NOMO-1 treated with DMSO at 0.1 percent for 48 hours (cell line): ENCODE measurements around the gene NDUFS7.
"Not testable (repeated sequence)": the region's sequence is repeated elsewhere in the genome, so short reads cannot be mapped to it uniquely, and the experiment has no call there.

Experiments
- DNase-seq: peaks from one replicate; lab custom pipeline; 2025; ENCODE audit not compliant: unreplicated experiment; lab: John Stamatoyannopoulos, UW

NDUFS7 gene

DNA sequence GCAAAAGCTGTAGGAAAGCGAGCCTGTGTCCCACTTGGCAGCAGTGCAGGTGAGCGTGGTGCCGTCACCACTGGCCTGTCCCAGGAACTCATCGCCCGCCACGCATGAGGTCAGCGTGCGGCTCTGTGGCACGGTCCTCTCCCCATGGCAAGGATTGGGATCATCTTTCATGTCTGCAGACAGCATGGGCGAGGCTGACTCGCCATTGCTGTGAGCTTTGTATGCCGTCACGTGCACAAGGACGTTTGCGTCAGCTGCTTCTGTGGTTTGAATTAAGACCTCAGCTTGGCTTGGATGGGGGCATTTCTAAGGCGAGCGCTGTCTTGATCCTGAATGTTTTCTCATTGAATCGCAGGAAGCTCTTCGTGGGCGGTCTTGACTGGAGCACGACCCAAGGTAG is 33.4 kb downstream of the NDUFS7 start:
- DNase-seq: no peak

DNA sequence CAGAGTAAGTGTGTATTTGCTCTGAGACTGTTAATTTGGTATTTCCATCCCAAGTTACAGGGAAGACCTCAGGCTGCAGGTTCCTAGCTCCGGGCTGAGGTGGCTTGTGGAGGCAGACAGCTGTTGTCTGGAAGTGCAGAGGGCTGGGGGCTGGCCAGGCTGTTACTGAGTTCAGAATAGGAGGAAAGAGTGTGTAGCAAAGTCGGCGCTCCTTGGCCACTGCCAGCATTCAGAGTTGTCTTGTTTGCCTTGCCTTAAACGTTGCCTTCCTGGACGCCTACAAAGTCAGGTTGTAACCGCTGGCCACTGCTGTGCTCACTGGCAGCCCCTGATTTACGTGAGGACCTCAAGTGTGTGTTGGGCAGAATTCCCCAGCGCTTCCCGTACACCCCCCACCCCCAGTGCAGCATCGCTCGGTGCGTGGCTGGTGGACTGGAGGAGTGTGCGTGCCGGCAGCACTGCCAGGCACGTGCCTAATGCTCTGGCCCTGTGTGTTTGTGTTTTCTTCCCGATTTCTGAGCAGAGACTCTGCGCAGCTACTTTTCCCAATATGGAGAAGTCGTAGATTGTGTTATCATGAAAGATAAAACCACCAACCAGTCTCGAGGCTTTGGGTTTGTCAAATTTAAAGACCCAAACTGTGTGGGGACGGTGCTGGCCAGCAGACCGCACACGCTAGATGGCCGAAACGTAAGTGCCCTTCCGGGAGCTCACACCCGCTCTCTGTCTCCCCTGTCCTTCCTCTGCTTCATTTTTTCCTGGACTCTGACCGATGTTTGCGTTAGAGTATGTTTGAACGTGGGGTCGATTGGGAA is 34.2 kb downstream of the NDUFS7 start:
- no peak for DNase-seq

GRCh38 chr19:1418496-1418775 is 34.7 kb downstream of the NDUFS7 start:
- no peak for DNase-seq

DNA sequence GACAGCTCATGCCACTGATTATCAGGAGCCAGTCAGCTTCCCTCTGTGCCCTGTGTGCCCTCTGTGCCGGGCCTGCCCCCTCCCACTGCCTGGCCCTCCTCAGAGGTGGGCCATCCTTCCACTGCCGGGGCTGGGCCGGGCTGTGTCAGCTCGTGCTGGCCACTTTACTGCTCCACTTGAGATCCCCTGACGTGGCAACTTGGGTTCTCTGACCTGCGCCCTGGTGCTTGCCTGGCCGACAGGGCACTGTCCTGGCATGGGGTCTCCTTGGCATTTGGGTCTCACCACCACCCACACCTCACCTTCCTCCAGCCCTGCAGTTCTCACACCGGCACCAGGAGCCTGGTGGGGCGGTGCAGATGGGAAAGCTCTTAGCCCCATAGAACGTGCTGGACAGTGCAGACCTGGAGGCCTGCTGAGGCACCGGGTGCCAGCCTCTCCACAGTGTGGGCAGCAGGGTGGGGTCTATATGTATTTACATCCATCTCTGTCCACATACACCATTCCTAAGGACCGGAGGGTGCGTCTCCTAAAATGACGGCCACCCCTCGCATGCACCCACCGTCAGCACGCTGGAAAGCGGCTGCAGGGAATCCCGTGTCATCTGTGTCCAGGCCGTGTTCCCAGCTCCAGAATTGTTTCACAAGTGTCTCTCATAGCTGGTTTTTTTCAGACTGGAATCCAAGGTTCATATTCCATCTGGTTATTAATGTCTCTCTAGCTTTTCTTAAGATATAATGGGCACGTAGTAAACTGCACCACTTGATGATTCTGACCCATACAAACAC is 35.4 kb downstream of the NDUFS7 start:
- no peak for DNase-seq

DNA sequence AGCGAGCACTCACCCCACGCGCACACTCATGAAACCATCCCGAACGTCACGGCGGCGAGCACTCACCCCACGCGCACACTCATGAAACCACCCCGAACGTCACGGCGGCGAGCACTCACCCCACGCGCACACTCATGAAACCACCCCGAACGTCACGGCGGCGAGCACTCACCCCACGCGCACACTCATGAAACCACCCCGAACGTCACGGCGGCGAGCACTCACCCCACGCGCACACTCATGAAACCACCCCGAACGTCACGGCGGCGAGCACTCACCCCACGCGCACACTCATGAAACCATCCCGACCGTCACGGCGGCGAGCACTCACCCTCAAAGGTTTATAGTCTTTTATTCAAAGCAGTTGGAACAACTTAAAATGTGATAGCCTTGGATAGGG is 36.4 kb downstream of the NDUFS7 start:
- DNase-seq: not testable (repeated sequence)

DNA sequence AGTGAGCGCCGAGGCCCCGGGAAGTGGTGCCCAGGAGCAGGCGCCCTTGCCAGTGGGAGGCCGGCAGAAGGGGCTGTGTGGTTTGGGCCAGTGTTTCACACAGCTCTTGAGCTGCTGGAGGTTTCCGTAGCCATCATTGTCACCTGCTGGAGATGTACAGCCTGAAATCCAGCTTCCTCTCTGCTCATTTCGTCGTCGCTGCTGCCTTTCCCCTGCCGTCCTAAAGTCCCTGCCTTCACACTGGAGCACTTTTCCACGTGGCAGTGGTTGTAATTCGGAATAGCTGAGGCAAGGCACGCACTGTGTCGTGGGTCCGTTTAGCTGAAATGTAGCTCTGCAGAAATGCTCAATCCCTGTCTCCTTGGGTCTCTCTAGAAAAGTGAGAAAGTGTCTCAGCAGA is 36.9 kb downstream of the NDUFS7 start:
- DNase-seq: no peak

- no peak for DNase-seq
Measured at GRCh38 chr19:1421218-1421957, 37.7 kb downstream of the NDUFS7 start.

DNA sequence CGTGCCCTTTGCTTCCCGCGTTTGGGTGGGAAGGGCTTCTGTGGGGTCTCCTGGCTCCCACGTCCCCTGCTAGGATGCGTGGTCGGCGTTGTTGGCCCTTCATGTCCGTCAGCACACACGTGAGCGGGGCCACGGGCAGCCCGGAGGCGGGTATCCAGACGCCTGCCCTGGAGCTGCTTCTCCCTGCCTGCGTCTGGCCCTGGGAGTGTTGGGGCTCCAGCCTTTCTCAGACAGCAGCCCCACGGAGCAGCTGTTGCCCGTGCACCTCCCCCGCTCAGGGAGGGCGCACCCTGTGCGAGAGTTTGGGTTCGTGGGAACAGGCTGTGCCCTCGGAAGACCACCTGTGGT is 38.2 kb downstream of the NDUFS7 start:
- DNase-seq: no peak

DNA sequence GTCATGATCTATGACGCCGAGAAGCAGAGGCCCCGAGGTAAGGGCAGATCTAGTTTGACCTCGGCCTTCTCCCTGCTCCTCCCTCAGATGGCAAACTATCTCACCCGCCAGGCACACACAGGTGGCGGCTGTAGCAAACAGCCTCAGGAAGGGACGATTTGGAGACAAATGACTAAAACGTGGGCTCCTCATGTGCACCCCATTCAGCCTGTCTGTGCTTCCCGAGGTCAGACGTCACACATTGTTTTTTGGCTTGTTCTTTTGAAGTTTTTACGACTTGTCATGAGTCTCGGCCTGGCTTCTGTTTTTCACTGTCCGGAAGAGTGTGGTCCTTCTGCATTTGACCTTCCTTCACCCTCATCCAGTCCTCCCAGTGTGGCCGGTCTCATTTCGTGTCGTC is 38.7 kb downstream of the NDUFS7 start:
- no peak for DNase-seq

- DNase-seq: no peak
Measured at GRCh38 chr19:1422943-1423342, 39.2 kb downstream of the NDUFS7 start.

- no peak for DNase-seq
Measured at GRCh38 chr19:1423436-1424191, 39.9 kb downstream of the NDUFS7 start.

- no peak for DNase-seq
Measured at GRCh38 chr19:1424192-1424955, 40.7 kb downstream of the NDUFS7 start.

GRCh38 chr19:1425102-1425837 is 41.6 kb downstream of the NDUFS7 start:
- no peak for DNase-seq

DNA sequence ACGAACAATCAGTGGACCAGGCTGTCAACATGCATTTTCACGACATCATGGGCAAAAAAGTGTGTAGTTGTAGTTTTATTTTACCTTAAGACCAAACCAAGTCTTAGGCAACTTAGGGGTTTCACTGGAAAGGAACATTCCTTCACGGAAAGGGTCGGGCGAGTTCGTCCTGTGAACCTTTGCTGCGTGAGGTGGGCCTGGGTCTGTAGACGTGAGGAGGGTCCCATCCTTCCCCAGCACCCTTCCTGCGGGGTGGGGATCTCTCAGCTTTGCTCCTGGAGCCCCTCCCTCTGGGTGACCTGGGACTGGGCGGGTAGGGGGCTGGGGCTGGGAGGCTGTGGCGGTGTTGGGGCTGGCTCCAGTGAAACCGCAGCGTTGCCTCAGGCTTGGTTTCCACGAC is 42.2 kb downstream of the NDUFS7 start:
- DNase-seq: no peak

DNA sequence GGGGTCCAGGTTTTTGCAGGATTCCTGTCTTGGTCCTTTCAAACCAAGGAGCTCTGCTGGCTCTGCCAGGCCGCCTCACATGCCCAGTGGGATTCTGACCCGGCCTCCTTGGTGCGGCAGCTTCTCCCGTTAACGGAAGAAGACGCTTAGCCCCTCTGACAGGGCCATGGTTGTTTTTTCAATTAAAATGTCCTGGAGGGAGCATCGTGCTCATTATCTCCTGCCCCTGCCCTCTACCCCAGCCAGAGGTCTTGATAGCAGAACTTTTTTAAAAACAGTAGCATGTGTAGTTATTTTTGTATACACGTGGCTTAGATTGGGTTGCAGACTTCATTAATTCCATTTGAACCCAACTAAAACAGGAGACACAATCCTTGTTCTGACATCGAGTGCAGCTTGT is 43.0 kb downstream of the NDUFS7 start:
- no peak for DNase-seq

DNA sequence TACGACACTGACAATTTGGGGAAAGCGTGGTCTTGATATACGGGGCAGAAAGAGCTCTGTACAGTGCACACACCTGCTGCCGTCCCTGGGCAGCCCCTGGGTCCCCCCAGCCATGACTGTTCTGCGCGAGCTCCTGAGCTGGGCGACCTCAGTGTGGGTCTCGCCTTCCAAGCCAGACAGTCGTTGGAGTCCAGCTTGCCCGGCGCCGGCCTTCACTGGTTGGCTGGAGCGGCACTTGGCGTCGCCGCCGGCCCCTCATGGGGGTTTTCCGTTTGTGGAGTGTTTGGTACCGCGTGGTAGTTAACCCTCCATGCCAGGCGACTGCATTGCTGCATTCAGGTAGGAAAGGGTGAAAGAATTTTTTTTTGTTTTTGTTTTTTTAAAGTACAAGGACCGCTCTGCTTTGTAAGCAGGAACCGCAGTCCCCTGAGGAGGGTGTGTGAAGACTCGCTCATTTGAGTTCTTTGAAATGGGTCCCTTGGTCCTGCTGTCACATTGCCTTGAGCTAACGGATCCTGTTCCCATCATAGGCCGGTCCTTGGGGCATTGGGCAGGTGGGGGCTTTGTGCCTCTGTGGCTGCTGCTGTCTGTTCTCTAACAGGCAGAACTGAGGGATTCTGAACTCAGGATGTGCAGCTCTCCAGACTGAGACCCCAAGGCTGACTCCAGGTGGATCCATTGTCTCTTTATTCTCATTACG is 43.7 kb downstream of the NDUFS7 start:
- DNase-seq: no peak

DNA sequence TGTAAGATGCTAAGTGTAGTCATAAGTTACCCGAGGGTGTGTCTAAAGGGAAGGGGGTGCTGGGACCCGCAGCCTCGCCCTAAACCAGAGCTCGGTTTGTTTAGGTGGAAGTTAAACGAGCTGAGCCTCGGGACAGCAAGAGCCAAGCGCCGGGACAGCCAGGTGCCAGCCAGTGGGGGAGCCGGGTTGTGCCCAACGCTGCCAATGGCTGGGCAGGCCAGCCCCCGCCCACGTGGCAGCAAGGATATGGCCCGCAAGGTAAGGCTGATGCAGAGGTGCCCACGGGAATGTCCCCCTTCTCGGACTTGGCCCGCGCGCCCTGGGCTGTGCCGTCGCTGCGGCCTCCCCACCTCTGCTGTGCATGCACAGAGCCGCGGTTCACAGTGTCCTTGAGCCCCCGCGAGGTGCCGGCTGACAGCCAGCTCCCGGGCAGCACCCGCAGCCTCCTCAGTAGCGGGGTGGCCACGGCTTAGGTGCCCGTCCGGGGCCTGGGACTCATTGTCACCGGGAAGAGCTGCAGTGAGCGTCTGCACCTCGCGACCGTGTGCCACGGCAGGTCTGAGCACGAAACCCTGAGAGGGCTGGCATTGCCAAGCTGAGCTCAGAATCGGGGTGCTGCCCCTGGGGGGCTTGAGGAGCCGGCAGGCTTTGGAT is 45.2 kb downstream of the NDUFS7 start:
- DNase-seq: no peak

GRCh38 chr19:1429750-1430149 is 46.0 kb downstream of the NDUFS7 start:
- DNase-seq: no peak

GRCh38 chr19:1430246-1430645 is 46.5 kb downstream of the NDUFS7 start:
- no peak for DNase-seq
